K562 (cell line): Measurements from ENCODE around the gene IL17RB.

Experiments used
- ATF1 ChIP-seq, 2 experiments: fragments of 450-650 bp in 1 of 2; IDR thresholded peaks; 2 replicates each; pipeline ENCODE4 v1.6.1; 2016; ENCODE audit warnings: missing compliant biosample characterization in 1 of 2, missing genetic modification characterization in 1 of 2
- CAMTA2 ChIP-seq: fragments of 250-450 bp; sonication (Bioruptor Pico); conservative IDR thresholded peaks from 2 replicates; pipeline ENCODE4 v1.5.1; 2022
- FOSL1 ChIP-seq: fragments of 200-800 bp; sonication (Bioruptor generic); conservative IDR thresholded peaks from 2 replicates; pipeline ENCODE4 v1.6.1; 2016; ENCODE audit warnings: missing genetic modification characterization, missing compliant biosample characterization
- PTTG1 ChIP-seq: fragments of 450-650 bp; IDR thresholded peaks from 2 replicates; pipeline ENCODE4 v1.6.1; 2016; ENCODE audit warnings: low read depth, mild to moderate bottlenecking, missing genetic modification characterization, missing compliant biosample characterization
- ZKSCAN3 ChIP-seq: fragments of 250-450 bp; sonication (Bioruptor Pico); IDR thresholded peaks from 2 replicates; pipeline ENCODE4 v1.4.0; 2020
- ZNF785 ChIP-seq: fragments of 250-450 bp; sonication (Bioruptor Pico); IDR thresholded peaks from 2 replicates; pipeline ENCODE4 v1.4.0; 2020; ENCODE audit warnings: mild to moderate bottlenecking
- TF ChIP-seq, protein P1 (sequence below): fragments of 450-650 bp; IDR thresholded peaks from one replicate; pipeline ENCODE4 v1.6.1; 2018; ENCODE audit warnings: mild to moderate bottlenecking, moderate library complexity; ENCODE audit not compliant: partially characterized antibody
- TF ChIP-seq, protein P2 (sequence below): sonication (generic); formaldehyde crosslinking; IDR thresholded peaks from 2 replicates; pipeline ENCODE4 v1.8.1; 2023; ENCODE audit warnings: mild to moderate bottlenecking, missing genetic modification reagents
- TF ChIP-seq, protein P3 (sequence below), 2 experiments: fragments of 200-800 bp in 1 of 2; sonication (Bioruptor generic) in 1 of 2; sonication (generic) in 1 of 2; formaldehyde crosslinking in 1 of 2; IDR thresholded peaks in 1 of 2; conservative IDR thresholded peaks in 1 of 2; 2 replicates each; pipeline versions ENCODE4 v1.5.0 to v1.6.1; 2016 to 2020; ENCODE audit warnings: missing compliant biosample characterization in 1 of 2, missing genetic modification characterization in 1 of 2, missing genetic modification reagents in 1 of 2
- TF ChIP-seq, protein P4 (sequence below), 2 experiments: fragments of 450-650 bp in 1 of 2; sonication (generic) in 1 of 2; formaldehyde crosslinking; conservative IDR thresholded peaks; 2 replicates each; pipeline versions ENCODE4 v1.4.0 to v1.8.1; 2020 to 2022; ENCODE audit warnings: mild to moderate bottlenecking in 1 of 2, missing genetic modification reagents in 1 of 2
- TF ChIP-seq, protein P5 (sequence below): sonication (generic); formaldehyde crosslinking; IDR thresholded peaks from 2 replicates; pipeline ENCODE4 v1.9.0; 2022; ENCODE audit warnings: mild to moderate bottlenecking, missing genetic modification reagents
- TF ChIP-seq, protein P6 (sequence below): fragments of 450-650 bp; formaldehyde crosslinking; conservative IDR thresholded peaks from 2 replicates; pipeline ENCODE4 v1.4.0; 2022; ENCODE audit warnings: mild to moderate bottlenecking, missing genetic modification characterization

DNA sequence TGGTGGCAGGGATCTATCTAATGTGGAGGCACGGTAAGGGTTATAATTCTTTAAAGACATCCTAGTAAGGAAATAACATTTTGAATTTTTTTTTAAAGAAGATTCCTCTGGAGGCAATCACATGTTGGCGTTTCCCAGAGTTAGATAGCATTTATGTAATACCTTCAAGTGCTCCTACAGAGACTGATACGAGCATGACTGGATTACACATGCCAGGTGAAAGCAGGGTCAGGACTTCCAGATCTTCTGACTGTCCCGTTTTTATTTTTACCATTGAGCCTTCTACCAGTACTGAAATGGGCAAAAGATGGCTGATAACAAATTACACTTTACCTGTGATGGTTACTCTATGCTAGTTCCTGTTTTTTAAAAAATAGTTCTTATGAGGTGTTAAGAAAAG is 13.8 kb downstream of the IL17RB start:
- TF ChIP-seq, protein P1, sequence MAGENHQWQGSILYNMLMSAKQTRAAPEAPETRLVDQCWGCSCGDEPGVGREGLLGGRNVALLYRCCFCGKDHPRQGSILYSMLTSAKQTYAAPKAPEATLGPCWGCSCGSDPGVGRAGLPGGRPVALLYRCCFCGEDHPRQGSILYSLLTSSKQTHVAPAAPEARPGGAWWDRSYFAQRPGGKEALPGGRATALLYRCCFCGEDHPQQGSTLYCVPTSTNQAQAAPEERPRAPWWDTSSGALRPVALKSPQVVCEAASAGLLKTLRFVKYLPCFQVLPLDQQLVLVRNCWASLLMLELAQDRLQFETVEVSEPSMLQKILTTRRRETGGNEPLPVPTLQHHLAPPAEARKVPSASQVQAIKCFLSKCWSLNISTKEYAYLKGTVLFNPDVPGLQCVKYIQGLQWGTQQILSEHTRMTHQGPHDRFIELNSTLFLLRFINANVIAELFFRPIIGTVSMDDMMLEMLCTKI, result no peak
- TF ChIP-seq, protein P2, sequence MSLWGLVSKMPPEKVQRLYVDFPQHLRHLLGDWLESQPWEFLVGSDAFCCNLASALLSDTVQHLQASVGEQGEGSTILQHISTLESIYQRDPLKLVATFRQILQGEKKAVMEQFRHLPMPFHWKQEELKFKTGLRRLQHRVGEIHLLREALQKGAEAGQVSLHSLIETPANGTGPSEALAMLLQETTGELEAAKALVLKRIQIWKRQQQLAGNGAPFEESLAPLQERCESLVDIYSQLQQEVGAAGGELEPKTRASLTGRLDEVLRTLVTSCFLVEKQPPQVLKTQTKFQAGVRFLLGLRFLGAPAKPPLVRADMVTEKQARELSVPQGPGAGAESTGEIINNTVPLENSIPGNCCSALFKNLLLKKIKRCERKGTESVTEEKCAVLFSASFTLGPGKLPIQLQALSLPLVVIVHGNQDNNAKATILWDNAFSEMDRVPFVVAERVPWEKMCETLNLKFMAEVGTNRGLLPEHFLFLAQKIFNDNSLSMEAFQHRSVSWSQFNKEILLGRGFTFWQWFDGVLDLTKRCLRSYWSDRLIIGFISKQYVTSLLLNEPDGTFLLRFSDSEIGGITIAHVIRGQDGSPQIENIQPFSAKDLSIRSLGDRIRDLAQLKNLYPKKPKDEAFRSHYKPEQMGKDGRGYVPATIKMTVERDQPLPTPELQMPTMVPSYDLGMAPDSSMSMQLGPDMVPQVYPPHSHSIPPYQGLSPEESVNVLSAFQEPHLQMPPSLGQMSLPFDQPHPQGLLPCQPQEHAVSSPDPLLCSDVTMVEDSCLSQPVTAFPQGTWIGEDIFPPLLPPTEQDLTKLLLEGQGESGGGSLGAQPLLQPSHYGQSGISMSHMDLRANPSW (CRISPR knock-in tag), result no peak
- TF ChIP-seq PTTG1 (tag), result no peak
- TF ChIP-seq CAMTA2 (CRISPR knock-in tag), result no peak
- TF ChIP-seq, protein P3, sequence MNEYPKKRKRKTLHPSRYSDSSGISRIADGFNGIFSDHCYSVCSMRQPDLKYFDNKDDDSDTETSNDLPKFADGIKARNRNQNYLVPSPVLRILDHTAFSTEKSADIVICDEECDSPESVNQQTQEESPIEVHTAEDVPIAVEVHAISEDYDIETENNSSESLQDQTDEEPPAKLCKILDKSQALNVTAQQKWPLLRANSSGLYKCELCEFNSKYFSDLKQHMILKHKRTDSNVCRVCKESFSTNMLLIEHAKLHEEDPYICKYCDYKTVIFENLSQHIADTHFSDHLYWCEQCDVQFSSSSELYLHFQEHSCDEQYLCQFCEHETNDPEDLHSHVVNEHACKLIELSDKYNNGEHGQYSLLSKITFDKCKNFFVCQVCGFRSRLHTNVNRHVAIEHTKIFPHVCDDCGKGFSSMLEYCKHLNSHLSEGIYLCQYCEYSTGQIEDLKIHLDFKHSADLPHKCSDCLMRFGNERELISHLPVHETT (CRISPR knock-in tag; conservative IDR thresholded peaks at IDR 0.05 in 1 of 2, IDR thresholded peaks at IDR 0.05 in 1 of 2), result no peak
- no peak for TF ChIP-seq ATF1 (CRISPR knock-in tag; IDR thresholded peaks at IDR 0.05)
- no peak for TF ChIP-seq ATF1 (tag; IDR thresholded peaks at IDR 0.05)
- TF ChIP-seq, protein P4, sequence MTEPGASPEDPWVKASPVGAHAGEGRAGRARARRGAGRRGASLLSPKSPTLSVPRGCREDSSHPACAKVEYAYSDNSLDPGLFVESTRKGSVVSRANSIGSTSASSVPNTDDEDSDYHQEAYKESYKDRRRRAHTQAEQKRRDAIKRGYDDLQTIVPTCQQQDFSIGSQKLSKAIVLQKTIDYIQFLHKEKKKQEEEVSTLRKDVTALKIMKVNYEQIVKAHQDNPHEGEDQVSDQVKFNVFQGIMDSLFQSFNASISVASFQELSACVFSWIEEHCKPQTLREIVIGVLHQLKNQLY (CRISPR knock-in tag; conservative IDR thresholded peaks at IDR 0.05), result no peak
- TF ChIP-seq, protein P5, sequence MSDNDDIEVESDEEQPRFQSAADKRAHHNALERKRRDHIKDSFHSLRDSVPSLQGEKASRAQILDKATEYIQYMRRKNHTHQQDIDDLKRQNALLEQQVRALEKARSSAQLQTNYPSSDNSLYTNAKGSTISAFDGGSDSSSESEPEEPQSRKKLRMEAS, result no peak
- TF ChIP-seq, protein P6, sequence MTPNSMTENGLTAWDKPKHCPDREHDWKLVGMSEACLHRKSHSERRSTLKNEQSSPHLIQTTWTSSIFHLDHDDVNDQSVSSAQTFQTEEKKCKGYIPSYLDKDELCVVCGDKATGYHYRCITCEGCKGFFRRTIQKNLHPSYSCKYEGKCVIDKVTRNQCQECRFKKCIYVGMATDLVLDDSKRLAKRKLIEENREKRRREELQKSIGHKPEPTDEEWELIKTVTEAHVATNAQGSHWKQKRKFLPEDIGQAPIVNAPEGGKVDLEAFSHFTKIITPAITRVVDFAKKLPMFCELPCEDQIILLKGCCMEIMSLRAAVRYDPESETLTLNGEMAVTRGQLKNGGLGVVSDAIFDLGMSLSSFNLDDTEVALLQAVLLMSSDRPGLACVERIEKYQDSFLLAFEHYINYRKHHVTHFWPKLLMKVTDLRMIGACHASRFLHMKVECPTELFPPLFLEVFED, result no peak
- no peak for TF ChIP-seq FOSL1 (tag)
- TF ChIP-seq ZNF785, result no peak
- TF ChIP-seq ZKSCAN3 (CRISPR knock-in tag), result no peak
